ENCODE results near the gene ACOT12.
A peak's percentile ranks its signal among the peaks of the same experiment; 100 is the strongest.
"Not testable (repeated sequence)": the region's sequence is repeated elsewhere in the genome, so short reads cannot be mapped to it uniquely, and the experiment has no call there.

Gene ACOT12

DNA sequence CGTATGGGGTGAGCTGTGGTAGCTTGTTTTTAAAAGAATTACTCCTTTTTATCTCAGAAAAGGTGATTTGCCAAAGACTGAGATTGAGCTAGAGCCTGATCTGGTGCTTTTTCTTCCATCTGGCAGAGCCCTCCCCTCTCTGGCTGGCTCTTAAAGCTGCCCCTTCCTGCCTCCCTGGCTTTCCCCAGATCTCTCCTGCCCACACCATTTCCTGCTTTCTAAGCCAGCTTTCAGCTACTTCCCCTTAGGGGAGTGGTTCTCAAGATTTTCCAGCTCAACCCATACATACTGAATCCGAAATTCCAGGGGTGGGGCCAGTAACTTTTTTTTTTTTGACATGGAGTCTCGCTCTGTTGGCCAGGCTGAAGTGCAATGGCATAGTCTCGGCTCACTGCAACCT, 4.8 kb upstream of the ACOT12 start:
- no peak for FAIRE-seq

DNA sequence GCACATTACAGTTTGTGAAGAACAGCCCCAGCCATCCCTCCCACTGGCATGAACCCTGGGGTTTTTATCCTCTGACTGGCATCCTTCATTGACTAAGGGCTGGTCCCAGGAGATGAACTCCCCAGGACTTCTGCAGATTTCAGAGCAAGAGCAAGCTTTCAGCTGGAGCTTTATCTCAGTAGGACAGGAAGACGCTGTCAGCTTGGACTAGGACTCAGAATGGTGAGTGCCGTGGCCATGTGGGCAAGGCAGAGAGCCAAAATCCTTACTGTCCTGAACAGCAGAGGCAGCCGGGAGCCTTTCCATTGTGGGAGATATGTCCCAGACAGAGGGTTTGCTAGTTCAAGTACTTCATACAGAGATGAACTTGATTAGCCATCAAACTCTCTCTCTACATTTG, 3.2 kb upstream of the ACOT12 start:
- no peak for FAIRE-seq

DNA sequence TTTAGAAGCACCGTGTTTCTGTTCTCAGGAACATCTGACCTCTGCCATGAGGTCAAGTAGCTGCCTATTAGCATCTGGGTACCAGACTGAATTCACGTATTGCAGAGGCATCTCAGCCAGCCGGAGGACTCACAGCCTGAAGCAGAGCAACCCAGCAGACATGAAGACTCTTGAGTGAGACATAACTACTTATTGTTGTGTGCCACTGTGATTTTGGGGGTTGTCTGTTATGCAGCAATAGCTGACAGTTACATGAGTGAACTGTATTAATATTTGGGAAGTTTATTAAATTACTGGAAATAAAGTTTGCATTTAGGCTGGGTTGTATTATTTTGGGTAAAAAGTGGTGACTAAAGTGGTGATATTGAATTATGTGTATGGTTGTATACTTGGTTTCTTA, 1.3 kb upstream of the ACOT12 start:
- no peak for FAIRE-seq

DNA sequence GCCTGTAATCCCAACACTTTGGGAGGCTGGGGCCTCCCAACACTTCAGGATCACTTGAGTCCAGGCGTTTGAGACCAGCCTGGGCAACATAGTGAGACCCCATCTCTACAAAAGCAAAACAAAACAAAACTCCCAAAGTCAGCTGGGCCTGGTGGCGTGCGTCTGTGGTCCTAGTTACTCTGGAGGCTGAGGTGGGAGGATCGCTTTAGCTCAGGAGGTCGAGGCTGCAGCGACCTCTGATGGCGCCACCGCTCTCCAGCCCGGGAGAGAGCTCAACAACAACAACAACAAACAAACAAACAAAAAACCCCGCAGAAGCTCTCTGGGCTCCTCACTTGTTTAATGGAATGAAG, 528 bp downstream of the ACOT12 start:
- FAIRE-seq: no peak

DNA sequence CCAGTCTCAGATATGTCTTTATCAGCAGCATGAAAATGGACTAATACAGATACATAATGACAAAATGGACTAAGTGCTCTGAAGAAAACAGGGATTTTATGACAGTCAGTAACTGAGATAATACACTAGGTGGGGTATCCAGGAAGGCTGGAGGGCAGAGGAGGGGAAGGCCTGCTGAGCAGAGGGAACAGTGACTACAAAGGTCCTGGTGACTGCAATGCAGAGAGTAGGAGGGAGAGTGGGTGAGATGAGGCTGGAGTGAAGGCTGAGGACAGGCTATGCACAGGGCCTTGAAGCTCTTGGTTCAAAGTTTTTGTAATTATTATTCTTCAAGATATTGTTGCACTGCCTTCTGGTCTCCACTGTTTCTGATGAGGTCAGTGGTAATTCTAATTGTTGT, 4.9 kb downstream of the ACOT12 start:
- FAIRE-seq: no peak

DNA sequence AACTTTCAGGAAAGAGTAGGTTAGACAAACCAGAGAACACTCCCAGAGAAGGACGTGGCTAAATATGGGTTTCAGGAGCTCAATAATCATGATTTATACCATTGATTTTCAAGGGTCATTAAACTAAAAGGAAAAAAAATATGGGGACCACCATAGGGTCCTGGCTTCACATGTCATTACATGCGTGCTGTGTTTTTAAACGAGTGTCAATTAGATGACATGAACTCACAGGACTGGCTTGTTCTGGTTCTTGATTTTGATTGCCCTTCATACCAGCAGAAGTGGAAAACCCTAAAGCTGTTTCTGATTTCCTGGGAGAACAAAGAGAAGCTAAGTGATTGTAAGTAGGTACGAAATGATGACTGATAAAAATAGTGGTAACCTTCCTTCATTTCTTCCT, 5.8 kb downstream of the ACOT12 start:
- FAIRE-seq: no peak

DNA sequence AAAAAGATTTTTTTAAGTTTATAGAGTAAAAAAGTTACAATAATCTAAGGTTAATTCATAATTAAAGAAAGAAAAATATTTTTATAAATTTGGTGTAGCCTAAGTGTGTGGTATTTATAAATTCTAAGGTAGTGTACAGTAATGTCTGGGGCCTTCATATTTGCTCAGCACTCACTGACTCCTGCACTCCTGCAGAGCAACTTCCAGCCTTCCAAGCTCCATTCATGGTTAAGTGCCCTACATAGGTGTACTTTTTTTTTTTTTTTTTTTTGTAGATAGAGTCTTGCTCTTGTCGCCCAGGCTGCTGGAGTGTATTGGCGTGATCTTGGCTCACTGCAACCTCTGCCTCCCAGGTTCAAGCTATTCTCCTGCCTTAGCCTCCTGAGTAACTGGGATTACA, 10.1 kb downstream of the ACOT12 start:
- FAIRE-seq: no peak

DNA sequence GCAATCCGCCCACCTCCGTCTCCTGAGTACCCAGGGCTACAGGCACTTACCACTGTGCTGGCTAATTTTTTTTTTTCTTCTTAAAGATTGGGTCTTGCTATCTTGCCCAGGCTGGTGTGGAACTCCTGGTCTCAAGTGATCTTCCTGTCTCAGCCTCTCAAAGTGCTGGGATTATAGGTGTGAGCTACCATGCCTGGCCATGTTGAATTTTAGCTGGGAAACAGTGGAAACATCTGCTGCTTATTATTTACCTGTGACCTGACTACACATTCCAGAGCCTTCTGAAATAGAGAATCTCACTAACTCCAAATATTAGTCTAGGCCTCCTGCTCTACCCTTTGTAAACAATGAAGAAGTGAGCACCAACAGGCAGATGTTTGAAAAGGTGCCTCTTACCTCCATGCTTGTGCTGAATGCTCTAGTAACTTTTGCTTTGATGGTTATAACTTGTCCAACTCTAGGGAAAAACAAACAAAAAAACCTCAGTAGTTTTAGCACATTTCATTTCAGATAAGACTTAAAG, 22.5 kb downstream of the ACOT12 start:
- no peak for FAIRE-seq

DNA sequence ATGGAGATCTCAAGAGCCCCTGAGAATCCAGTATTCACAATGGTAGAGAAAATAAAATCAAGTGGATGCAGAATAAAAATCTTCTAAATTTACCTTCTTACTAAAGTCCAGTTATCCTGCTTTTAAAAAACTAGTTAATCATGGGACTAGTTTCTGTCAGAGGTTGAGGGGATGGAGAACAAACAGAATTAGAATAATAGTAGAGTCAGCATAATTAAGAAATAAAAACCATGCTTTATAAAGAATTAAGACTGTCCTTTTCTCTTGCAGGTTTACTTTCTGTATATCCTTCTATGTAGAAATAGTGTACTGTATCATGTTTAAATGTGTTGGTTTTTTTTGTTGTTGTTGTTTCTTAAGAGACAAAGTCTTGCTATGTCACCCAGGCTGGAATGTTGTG, 23.0 kb downstream of the ACOT12 start:
- no peak for FAIRE-seq

DNA sequence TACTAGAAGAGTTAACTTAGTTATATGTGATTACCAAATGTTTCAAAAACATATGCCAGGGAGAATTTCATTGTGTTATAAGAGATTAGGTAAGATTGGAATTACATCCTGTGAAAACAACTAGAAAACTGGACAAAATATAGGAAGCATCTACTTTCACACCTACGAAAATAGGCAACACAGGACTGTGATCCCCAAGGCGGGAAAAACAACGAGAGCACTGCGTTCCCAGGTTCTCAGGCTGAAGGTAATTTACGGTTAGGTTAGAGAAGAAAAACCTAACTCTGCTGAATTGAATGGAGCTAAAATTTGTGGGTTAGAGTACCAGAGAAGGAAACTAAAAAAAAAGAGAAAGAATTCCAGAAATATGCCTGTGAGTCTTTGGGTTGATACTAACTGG, 28.4 kb downstream of the ACOT12 start:
- FAIRE-seq: no peak

DNA sequence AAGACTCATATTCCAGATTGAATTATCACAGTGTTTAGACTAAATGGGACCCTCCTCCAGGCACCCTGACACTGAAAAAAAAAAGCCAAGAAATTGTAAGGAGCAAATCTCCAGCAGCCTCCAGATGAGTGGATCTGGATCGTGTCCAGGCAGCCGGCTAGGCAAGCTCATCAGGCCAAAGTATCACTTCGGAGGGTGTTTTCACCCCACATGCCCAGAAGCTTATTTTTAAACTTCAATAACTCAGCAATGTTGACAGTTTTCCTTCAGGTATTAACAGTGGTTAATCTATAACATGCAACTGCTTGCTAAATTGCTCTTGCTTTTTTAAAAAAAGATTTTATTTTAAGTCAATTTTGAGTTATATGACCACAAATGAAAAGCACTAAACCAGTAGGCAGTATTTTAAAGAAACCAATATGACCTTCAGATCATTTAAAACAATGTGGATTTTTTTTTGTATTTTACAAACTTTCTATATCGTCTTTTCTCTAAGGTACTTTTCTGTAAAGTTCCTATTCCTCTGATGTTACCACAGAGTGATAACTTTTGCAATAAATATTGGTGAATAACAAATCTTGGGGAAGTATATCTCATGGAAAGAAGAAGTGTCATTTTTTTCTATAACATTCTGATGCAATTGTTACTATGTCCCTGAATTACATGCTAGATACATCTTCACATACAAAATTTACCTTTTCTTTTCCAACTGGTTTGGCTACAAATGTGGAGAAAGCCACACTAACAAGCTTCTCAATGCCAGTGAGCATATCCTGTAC, 30.7 kb downstream of the ACOT12 start:
- peak; percentile 3 for FAIRE-seq

DNA sequence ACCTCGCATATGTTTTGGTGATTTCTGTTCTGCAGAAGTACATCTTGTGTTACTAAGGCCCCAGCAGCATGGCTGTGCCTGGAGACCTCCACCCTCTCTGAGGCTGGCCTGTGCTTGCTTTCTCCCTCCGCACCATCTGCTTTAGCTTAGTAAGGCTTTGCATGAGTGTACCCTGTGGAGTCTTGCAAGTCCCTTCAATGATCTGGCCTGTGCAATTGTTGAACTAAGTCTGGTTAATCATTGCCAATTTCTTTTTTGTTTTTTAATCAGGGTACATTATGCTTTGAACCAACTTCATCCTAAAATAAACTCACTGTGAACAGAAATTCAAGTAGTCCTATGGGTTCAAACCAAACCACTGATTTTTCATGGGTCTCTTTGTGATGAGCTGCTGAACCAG, 32.3 kb downstream of the ACOT12 start:
- FAIRE-seq: no peak

DNA sequence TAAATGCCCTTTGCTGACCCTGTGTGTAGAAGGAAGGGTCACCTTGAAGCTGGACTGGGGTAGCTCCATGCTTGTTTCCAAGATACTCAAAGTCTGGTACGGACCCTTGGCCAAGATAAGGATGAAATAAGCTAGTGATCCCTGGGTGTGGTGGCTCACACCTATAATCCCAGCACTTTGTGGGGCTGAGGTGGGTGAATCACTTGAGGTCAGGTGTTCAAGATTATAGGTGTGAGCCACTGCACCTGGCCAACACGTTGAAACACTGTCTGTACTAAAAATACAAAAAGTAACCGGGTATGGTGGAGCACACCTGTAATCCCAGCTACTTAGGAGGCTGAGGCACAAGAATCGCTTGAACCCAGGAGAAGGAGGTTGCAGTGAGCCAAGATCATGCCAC, 33.3 kb downstream of the ACOT12 start:
- FAIRE-seq: no peak

DNA sequence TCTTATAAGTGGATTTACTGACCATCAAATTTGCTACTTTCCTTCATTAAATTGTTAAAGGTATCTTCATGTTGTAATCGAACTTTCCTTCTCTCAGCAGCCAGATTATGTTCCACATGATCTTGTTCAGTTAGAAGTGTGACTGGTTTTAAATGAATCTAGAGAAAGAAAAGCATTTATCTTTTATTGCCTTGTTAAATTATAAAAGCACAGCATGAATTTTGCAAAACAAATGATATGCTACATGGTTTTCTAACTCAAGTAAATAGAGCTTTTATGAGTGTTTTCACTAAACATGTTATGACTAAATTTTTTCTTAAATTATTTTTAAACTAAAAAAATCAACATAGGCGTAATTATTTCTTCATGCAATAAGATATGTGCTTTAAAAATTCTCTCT, 34.1 kb downstream of the ACOT12 start:
- FAIRE-seq: no peak

DNA sequence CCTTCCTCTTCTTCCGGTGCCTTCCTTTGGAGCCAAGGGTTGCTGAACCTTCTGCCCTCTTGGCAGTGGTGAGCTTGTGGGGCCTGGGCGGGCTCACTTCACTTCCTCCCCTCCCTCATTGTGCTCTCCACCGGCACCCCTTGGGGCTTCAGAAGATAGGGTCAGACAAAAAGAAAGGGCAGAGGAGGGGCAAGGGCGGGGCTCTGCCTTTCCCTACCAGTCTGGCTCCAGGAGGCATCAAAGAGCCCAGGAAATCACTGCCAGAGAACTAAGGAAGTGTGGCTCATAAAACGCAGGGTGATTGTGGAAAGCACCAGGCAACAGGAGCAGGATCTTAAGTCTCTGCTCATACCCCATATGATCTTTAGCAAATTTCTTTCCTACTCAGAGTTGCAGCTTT, 34.8 kb downstream of the ACOT12 start:
- FAIRE-seq: no peak

DNA sequence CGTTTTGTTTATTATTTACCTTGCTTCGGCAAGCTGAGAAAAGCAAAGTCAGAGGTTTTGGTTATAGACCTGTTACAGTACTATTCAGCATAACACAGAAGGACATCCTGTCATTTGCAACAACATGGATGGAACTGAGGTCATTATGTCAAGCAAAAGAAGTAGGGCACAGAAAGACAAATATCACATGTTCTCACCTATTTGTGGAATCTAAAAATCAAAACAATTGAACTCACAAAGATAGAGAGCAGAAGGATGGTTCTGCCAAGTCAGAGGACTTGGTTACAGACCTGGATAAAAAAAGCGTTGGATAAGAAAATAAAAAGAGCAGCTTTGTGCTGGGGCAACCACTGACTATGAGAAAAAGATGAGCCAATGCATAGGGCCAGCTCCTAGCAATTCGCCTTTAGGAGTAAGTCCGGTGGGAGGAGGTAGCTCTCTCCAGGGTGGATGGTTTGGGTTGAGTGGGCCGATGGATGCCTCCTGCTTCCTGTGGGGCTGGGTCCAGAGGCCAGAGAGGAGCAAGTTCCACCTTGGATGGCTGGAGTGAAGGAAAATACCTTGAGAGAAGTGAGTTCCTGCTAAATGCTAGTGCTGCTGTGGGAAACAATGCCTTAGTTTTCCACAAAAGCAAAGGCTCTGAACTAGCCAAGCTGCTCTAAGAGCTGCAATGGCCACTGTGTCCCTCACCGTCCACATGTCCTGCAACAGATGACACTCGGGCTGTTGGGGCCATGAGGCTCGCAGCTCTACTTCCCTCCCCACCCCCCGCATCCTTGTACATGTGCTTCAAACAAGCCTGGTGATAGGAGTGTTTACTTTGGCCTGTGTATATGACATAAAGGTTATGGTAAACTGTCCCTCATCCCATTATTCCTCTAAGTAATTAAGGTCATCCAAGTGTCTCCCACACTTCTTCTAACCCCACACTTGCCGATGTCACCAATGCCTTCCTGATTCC, 38.4 kb downstream of the ACOT12 start:
- no peak for FAIRE-seq

DNA sequence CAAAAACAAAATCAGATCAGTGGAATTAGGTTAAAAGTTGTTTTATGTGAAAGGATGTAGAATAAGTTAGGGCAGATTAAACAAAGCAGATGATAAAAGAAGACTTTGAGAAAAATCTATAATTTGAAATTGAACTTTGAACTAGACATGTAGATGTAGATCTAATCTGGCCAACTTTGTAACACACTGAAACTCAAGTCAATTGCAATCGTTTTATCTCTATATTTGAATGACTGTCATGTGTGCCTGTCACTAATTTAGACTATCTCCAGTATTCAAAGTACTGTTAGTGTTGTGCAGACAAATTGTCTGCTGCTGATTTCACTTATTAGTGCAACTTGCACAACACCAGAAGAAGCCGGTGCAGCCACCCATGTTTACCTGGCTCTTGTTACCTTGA, 39.8 kb downstream of the ACOT12 start:
- FAIRE-seq: no peak

DNA sequence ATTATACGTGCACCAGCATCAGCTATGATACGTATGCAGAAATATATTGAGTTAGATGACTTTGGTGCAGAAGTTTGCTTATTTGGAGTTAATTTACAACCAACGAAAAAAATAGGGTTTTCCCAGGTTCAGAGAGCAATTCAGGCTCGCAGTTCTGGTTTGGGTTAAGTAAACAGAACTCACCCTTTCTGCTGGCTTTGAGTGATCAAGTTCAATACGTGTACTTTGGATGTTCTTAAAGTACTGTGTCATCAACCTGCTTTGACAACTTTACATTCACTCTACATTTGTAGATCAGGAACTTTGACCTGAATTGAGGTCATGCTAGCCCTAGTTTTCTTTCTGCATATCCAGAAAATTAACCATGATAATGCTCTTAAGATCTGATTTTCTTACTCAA, 40.7 kb downstream of the ACOT12 start:
- FAIRE-seq: no peak

DNA sequence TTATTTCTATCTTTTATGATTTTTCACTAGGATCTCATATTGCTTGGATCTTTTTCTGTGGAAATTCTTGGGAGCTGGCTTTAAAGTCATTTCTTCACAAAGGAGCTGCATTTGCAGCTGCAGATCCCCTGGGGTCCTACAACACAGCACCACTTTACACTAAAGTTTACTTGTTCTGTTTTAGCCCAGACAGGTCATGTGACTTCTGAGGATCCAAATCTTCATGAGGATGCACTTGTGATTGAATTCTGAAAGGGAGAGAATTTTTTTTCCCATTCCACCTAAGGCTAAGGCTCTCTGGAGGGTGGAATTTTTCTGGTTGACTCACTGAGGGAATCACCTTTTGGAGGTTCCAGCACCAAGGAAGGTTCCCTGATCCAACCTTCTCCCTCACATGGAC, 43.4 kb downstream of the ACOT12 start:
- FAIRE-seq: no peak

DNA sequence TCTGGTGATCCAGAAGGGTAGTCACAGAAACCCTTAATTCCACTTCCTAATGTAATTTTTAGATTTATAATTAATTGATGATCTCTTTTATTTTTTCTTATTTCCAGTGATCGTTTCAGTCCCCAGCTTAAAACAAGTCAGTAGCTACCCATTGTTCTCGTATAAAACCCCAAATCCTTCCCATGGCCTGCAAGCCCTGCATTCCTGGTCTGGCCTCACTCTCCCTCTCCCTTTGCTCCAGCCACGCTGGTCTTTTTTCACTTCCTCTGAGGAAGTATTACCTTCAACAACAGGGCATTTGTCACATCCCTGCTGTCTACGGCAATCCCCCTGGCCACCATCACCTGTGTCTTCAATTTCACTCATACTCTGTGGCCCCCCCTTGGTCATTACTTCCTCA, 44.8 kb downstream of the ACOT12 start:
- no peak for FAIRE-seq

DNA sequence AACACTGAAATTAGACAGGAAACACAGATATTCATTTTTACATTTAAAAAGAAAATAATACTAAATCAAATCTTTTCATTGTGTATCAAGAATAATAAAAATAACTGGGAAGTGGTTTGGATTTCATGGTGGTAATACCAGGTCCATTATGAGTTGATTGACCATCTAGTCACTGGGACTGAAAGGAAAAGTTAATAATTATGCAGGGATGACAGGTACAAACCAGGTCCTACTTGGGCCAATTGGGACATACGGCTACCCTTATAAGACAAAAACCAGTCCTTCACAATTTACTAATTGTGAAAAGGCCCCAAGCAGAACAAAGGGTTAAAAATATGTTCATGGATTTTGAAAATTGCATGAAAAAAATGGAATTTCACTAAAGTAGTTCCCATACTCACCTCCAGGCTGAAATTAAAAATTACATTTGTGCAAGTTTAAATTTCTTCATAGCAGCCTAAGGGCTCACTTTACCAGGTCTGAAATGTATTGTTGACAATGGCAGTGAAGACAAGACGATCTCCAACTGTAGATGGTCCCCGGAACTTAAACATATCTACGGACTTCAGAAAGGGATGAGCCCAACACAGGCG, 48.4 kb downstream of the ACOT12 start:
- FAIRE-seq: no peak

DNA sequence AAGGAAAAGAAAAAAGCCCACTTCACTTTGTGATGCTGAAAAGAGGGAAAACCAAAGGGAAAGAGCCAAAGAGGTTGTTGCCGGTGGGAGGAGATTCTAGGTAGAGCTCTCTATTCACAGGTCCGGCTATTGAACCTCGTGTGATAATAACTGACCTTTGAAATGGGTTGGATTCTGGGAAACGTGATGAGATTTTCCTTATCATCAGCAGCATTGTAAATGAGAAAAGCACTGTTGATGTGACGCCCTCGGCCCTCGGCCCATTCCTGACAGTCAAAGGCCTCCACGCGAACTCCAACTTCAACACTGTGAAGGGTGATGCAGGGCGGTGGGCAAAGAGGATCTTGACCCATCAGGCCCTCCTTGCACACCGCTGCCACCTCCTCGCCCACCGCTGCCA, 49.2 kb downstream of the ACOT12 start:
- no peak for FAIRE-seq

DNA sequence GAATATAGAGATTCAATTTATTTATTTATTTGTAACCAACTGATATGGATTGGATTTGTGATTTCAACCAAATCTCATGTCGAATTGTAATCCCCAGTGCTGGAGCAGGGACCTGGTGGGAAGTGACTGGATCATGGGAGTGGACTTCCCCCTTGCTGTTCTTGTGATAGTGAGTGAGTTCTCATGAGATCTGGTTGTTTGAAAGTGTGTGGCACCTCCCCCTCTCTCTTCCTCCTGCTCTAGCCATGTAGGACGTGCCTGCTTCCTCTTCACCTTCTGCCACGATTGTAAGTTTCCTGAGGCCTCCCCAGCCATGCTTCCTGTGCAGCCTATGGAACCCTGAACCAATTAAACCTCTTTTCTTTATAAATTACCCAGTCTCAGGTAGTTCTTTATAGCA, 55.7 kb downstream of the ACOT12 start:
- not testable (repeated sequence) for FAIRE-seq

DNA sequence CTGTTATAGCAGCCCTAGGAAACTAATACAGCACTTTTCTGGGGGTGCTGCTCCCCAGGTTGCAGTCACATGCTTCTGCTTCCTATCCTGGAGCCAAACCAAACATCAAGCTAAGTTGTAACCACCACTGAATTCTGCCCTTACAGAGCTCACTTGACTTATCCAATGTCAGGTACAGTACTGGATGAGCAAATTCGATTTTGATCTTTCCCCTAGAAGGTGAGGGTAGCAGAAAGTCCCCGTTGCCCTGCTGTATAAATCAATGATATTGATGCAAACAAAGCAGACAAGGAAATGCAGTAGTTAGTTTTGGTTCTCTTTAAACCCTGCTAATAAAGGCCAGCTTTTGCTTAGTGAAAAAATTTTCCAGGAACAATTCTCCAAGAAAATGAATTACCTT, 56.1 kb downstream of the ACOT12 start:
- FAIRE-seq: no peak

All from G401.6 (cell line).